SK-N-SH (cell line): ENCODE results near the gene C1QTNF2. TPM values are rescaled to one million over a fixed set of nuclear protein-coding genes. Genes with fewer than 3 reads are reported as not detected.
"Not testable (repeated sequence)": the region's sequence is repeated elsewhere in the genome, so short reads cannot be mapped to it uniquely, and the experiment has no call there.

Experiments
- CTCF ChIA-PET: fragments of 300-600, 350-600 bp; formaldehyde crosslinking; extraction: SDS; loops from one replicate; lab custom pipeline; 2021; lab: Yijun Ruan, JAX
- POLR2A ChIA-PET: fragments of 350-600 bp; sonication (Branson Sonifier 250); formaldehyde crosslinking; extraction: SDS; loops from one replicate; lab custom pipeline; 2020; ENCODE audit warnings: antibody characterized with exemption, inconsistent platforms; lab: Yijun Ruan, JAX
- DNase-seq: peaks from one replicate; pipeline ENCODE4 v3.0.0; 2012
- H2AFZ ChIP-seq: fragments of 200-600 bp; sonication (generic); 2 replicates; pipeline ENCODE4 v1.8.1; 2016; ENCODE audit warnings: antibody characterized with exemption, mild to moderate bottlenecking, low read depth
- H3F3A ChIP-seq: fragments of 200-600 bp; sonication (generic); replicated peaks from 2 replicates; pipeline ENCODE3; 2016; ENCODE audit warnings: antibody characterized with exemption, mild to moderate bottlenecking; ENCODE audit not compliant: insufficient read depth
- H3K27ac ChIP-seq, 2 experiments: fragments of 200-500 bp in 1 of 2; fragments of 200-600 bp in 1 of 2; sonication (Bioruptor generic) in 1 of 2; sonication (generic), shearing (Covaris generic) in 1 of 2; 2 replicates each; pipeline versions ENCODE4 v1.5.1 to v1.6.1; 2014 to 2016; ENCODE audit warnings: low read depth in 2 of 2, inconsistent platforms in 1 of 2, low read length in 1 of 2, mild to moderate bottlenecking in 1 of 2, mixed read lengths in 1 of 2
- H3K27me3 ChIP-seq: fragments of 200-600 bp; sonication (generic), shearing (Covaris generic); 2 replicates; pipeline ENCODE4 v1.6.1; 2016; ENCODE audit warnings: mixed run types; ENCODE audit not compliant: insufficient read depth
- H3K36me3 ChIP-seq, 2 experiments: fragments of 200-500 bp in 1 of 2; fragments of 200-600 bp in 1 of 2; sonication (Bioruptor generic) in 1 of 2; sonication (generic) in 1 of 2; replicated peaks in 1 of 2; 2 replicates each; pipeline versions ENCODE3 to v1.5.1; 2014 to 2016; ENCODE audit warnings: low read length in 1 of 2, mild to moderate bottlenecking in 1 of 2; ENCODE audit not compliant: insufficient read depth in 2 of 2, control insufficient read depth in 1 of 2
- H3K4me1 ChIP-seq, 2 experiments: fragments of 200-500 bp in 1 of 2; fragments of 200-600 bp in 1 of 2; sonication (Bioruptor generic) in 1 of 2; sonication (generic), shearing (Covaris generic) in 1 of 2; 2 replicates each; pipeline versions ENCODE4 v1.5.1 to v1.6.1; 2014 to 2016; ENCODE audit warnings: low read depth in 1 of 2, low read length in 1 of 2, mixed run types in 1 of 2; ENCODE audit not compliant: insufficient read depth in 2 of 2, control insufficient read depth in 1 of 2
- H3K4me2 ChIP-seq: fragments of 200-600 bp; sonication (generic), shearing (Covaris generic); 2 replicates; pipeline ENCODE4 v1.6.1; 2017; ENCODE audit warnings: mixed run types
- H3K4me3 ChIP-seq, 2 experiments: fragments of 200-500 bp in 1 of 2; fragments of 200-600 bp in 1 of 2; sonication (Bioruptor generic) in 1 of 2; sonication (generic), shearing (Covaris generic) in 1 of 2; 2 replicates each; pipeline versions ENCODE4 v1.5.1 to v1.8.1; 2014 to 2016; ENCODE audit warnings: low read depth in 2 of 2, inconsistent platforms in 1 of 2, low read length in 1 of 2, mild to moderate bottlenecking in 1 of 2, mixed read lengths in 1 of 2, moderate library complexity in 1 of 2
- H3K79me2 ChIP-seq: fragments of 200-600 bp; sonication (generic); 2 replicates; pipeline ENCODE4 v1.8.1; 2017; ENCODE audit warnings: mild to moderate bottlenecking; ENCODE audit not compliant: insufficient read depth
- H3K9ac ChIP-seq: fragments of 200-600 bp; sonication (generic); 2 replicates; pipeline ENCODE4 v1.6.1; 2017; ENCODE audit warnings: mixed run types
- H3K9me2 ChIP-seq: fragments of 200-600 bp; sonication (generic); 2 replicates; pipeline ENCODE4 v1.6.1; 2017; ENCODE audit warnings: mixed run types
- H3K9me3 ChIP-seq: fragments of 200-600 bp; sonication (generic); 2 replicates; pipeline ENCODE4 v1.6.1; 2017; ENCODE audit warnings: mixed run types, mild to moderate bottlenecking, moderate library complexity
- H4K20me1 ChIP-seq: fragments of 200-600 bp; sonication (generic); 2 replicates; pipeline ENCODE4 v1.6.1; 2017; ENCODE audit warnings: mild to moderate bottlenecking, mixed run types; ENCODE audit not compliant: insufficient read depth
- CHD2 ChIP-seq: fragments of 150-350 bp; IDR thresholded peaks from 2 replicates; pipeline ENCODE4 v1.6.1; 2018; ENCODE audit warnings: low read length; ENCODE audit not compliant: partially characterized antibody
- ELF1 ChIP-seq: IDR thresholded peaks from 2 replicates; pipeline ENCODE4 v1.4.0; 2012
- EP300 ChIP-seq, 2 experiments: IDR thresholded peaks; 2 replicates each; pipeline versions ENCODE4 v1.4.0 to v1.6.1; 2012; ENCODE audit warnings: borderline replicate concordance in 1 of 2, low read depth in 1 of 2, low read length in 1 of 2
- GATA2 ChIP-seq: sonication (generic); formaldehyde crosslinking; IDR thresholded peaks from 2 replicates; pipeline ENCODE4 v1.5.0; 2020; ENCODE audit warnings: mild to moderate bottlenecking, missing genetic modification reagents
- MEF2A ChIP-seq: IDR thresholded peaks from 2 replicates; pipeline ENCODE4 v1.4.0; 2012; ENCODE audit warnings: low read depth, borderline replicate concordance
- MXI1 ChIP-seq: IDR thresholded peaks from 2 replicates; pipeline ENCODE4 v1.6.1; 2012; ENCODE audit warnings: mild to moderate bottlenecking, low read depth, low read length, improper control_type of control experiment
- NFIC ChIP-seq: IDR thresholded peaks from 2 replicates; pipeline ENCODE4 v1.4.0; 2012; ENCODE audit warnings: borderline replicate concordance
- NRF1 ChIP-seq: IDR thresholded peaks from 2 replicates; pipeline ENCODE4 v1.6.1; 2012; ENCODE audit warnings: low read depth, mild to moderate bottlenecking, low read length
- POLR2AphosphoS5 ChIP-seq: IDR thresholded peaks from 2 replicates; pipeline ENCODE4 v1.6.1; 2012; ENCODE audit warnings: low read depth, low read length
- RAD21 ChIP-seq: IDR thresholded peaks from 2 replicates; pipeline ENCODE4 v1.6.1; 2012; ENCODE audit warnings: mild to moderate bottlenecking, low read length
- RCOR1 ChIP-seq: fragments of 150-350 bp; IDR thresholded peaks from 2 replicates; pipeline ENCODE4 v1.6.1; 2017; ENCODE audit warnings: antibody characterized with exemption, low read length
- RFX5 ChIP-seq: IDR thresholded peaks from 2 replicates; pipeline ENCODE4 v1.6.1; 2012; ENCODE audit warnings: mild to moderate bottlenecking, improper control_type of control experiment, low read length
- RXRA ChIP-seq: IDR thresholded peaks from 2 replicates; pipeline ENCODE4 v1.4.0; 2012; ENCODE audit warnings: low read depth, mild to moderate bottlenecking, borderline replicate concordance
- SIN3A ChIP-seq: IDR thresholded peaks from 2 replicates; pipeline ENCODE4 v1.6.1; 2012; ENCODE audit warnings: low read depth, mild to moderate bottlenecking, low read length, moderate library complexity, borderline replicate concordance
- TAF1 ChIP-seq: IDR thresholded peaks from 2 replicates; pipeline ENCODE4 v1.6.1; 2012; ENCODE audit warnings: low read depth, mild to moderate bottlenecking, low read length, moderate library complexity, borderline replicate concordance
- TCF12 ChIP-seq: IDR thresholded peaks from 2 replicates; pipeline ENCODE4 v1.4.0; 2012
- TEAD4 ChIP-seq: IDR thresholded peaks from 2 replicates; pipeline ENCODE4 v1.4.0; 2012; ENCODE audit warnings: mild to moderate bottlenecking, borderline replicate concordance; ENCODE audit not compliant: insufficient read depth
- YY1 ChIP-seq: IDR thresholded peaks from 2 replicates; pipeline ENCODE4 v1.4.0; 2012; ENCODE audit warnings: low read depth, mild to moderate bottlenecking
- WGBS: methylation state at CpG from one replicate; pipeline ENCODE4 v1.1.6; 2017; ENCODE audit warnings: low lambda C conversion rate; 5-methylcytosine and 5-hydroxymethylcytosine counted together
- polyA plus RNA-seq, 3 experiments: library from polyadenylated mRNA; depleted of rRNA; stranded (reverse); fragments of >200 nt; gene quantifications; 2 replicates each; pipeline ENCODE4 v1.2.3, GENCODE V29; 2012
- TF ChIP-seq, protein P1 (sequence below): fragments of 150-350 bp; IDR thresholded peaks from 2 replicates; pipeline ENCODE4 v1.6.1; 2016; ENCODE audit warnings: mild to moderate bottlenecking, low read depth, low read length

Gene C1QTNF2
- polyA plus RNA-seq, 1 of the 3 experiments (the other 2 are of a cell fraction), result 0.67 TPM

- H3K4me2 ChIP-seq, H2AFZ ChIP-seq, H3K36me3 ChIP-seq, H3F3A ChIP-seq, H3K27me3 ChIP-seq, DNase-seq, H3K27ac ChIP-seq, POLR2A ChIA-PET, H3K9me3 ChIP-seq, H3K9me2 ChIP-seq, H3K9ac ChIP-seq, H4K20me1 ChIP-seq, H3K79me2 ChIP-seq: not testable (repeated sequence)
- Histone ChIP-seq H3K4me1 (peaks cover 0 to 11% of the 10 kb centered on the region in 2 experiments; a peak in 3 of 4 replicates), H3K4me3 (0 out of 4 replicates have a peak overlapping the region, but pooled peaks of 1 of the 2 experiments have one; percentile 3)
- CTCF ChIA-PET, result interaction anchor here (1.6 to 7.2 kb wide), 2 partner anchors 97 to 142 kb away, joined by 5 to 90 read pairs; no protein-coding TSS in a partner anchor
Measured at GRCh38 chr5:160340513-160340912, 29.9 kb downstream of the C1QTNF2 start.

- H3K4me3 ChIP-seq, result no peak overlapping the region
Measured at GRCh38 chr5:160339406-160340130, 30.9 kb downstream of the C1QTNF2 start.

DNA sequence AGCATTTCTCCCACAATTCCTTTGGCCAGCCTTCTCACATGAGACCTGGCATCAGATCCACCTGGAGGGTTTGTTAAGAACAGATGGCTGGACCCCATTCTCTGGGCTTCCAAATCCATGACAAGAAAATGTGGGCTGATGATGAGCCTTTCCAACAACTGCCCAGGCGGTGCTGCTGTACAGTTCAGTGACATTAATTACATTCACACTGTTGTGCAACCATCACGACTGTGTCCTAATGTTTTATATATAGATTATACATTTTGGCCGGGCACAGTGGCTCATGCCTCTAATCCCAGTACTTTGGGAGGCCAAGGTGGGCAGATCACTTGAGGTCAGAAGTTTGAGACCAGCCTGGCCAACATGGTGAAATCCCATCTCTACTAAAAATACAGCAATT is 35.7 kb downstream of the C1QTNF2 start:
- CTCF ChIA-PET, result interaction anchor here (1.1 kb wide), 1 partner anchor 56 kb away, joined by 3 read pairs; no protein-coding TSS in a partner anchor
- H2AFZ ChIP-seq, H3K4me2 ChIP-seq, H3K9me3 ChIP-seq, H3K4me3 ChIP-seq, H3K79me2 ChIP-seq, H3K36me3 ChIP-seq, POLR2A ChIA-PET, H3K9ac ChIP-seq, H3F3A ChIP-seq, DNase-seq, H4K20me1 ChIP-seq, H3K27ac ChIP-seq, H3K9me2 ChIP-seq, H3K27me3 ChIP-seq: not testable (repeated sequence)
- WGBS, result 68% methylated on average over 3 of the region's 3 CpGs
- H3K4me1 ChIP-seq, result peaks cover 0 to 11% of the 10 kb centered on the region in 2 experiments; a peak in 2 of 4 replicates

More at GRCh38 chr5:160339406-160340130, 30.9 kb downstream of the C1QTNF2 start:
- no peak overlapping the region for H2AFZ ChIP-seq
- ChIA-PET POLR2A (interaction anchor here (0.7 kb wide), 1 partner anchor 90 kb away, joined by 3 read pairs; no protein-coding TSS in a partner anchor), CTCF (interaction anchor here (0.7 to 1.6 kb wide), 4 partner anchors 51 to 317 kb away, joined by 3 to 5 read pairs (median 3); no protein-coding TSS in a partner anchor)
- no peak overlapping the region for H3K4me2 ChIP-seq
- H3K9me2 ChIP-seq, result no peaks in the 10 kb centered on the region
- no peaks in the 10 kb centered on the region for H4K20me1 ChIP-seq
- H3K9ac ChIP-seq, result no peak overlapping the region
- no peak for DNase-seq
- peaks cover 0 to 7% of the 10 kb centered on the region in 2 experiments; a peak in 3 of 4 replicates for H3K4me1 ChIP-seq
- TF ChIP-seq TAF1, result no peak
- TF ChIP-seq, protein P1, sequence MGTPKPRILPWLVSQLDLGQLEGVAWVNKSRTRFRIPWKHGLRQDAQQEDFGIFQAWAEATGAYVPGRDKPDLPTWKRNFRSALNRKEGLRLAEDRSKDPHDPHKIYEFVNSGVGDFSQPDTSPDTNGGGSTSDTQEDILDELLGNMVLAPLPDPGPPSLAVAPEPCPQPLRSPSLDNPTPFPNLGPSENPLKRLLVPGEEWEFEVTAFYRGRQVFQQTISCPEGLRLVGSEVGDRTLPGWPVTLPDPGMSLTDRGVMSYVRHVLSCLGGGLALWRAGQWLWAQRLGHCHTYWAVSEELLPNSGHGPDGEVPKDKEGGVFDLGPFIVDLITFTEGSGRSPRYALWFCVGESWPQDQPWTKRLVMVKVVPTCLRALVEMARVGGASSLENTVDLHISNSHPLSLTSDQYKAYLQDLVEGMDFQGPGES, result no peak
- TF ChIP-seq EP300 (IDR thresholded peaks at IDR 0.05; ENCODE audit: borderline replicate concordance in 1 of 2, low read depth in 1 of 2, low read length in 1 of 2), result no peak; a peak in 1 of 4 replicates
- TF ChIP-seq YY1, result no peak
- no peak for TF ChIP-seq CHD2
- TF ChIP-seq RCOR1, result no peak
- no peak for TF ChIP-seq TCF12
- TF ChIP-seq MXI1, result no peak
- TF ChIP-seq RAD21, result no peak
- no peak for TF ChIP-seq MEF2A
- TF ChIP-seq SIN3A, result no peak
- TF ChIP-seq NFIC, result no peak
- TF ChIP-seq GATA2, result no peak; the same call in 1 of the 2 replicates
- no peak for TF ChIP-seq RFX5
- TF ChIP-seq ELF1, result no peak
- no peak for TF ChIP-seq NRF1
- no peak for TF ChIP-seq POLR2AphosphoS5
- no peak for TF ChIP-seq RXRA
- TF ChIP-seq TEAD4, result no peak
- H3F3A ChIP-seq, result no peaks in the 10 kb centered on the region
- H3K79me2 ChIP-seq, result no peaks in the 10 kb centered on the region
- no peaks in the 10 kb centered on the region for H3K36me3 ChIP-seq
- no peak overlapping the region; a peak in 1 of 4 replicates for H3K27ac ChIP-seq
- H3K9me3 ChIP-seq, result no peaks in the 10 kb centered on the region
- H3K27me3 ChIP-seq, result no peaks in the 10 kb centered on the region
- 76% methylated on average over 10 of the region's 10 CpGs for WGBS
